Astrocyte (in vitro differentiated cells and primary cell): ENCODE measurements around the gene GPX4. TPM values are rescaled to one million over a fixed set of nuclear protein-coding genes. Genes with fewer than 3 reads are reported as not detected.
A peak's percentile ranks its signal among the peaks of the same experiment; 100 is the strongest.

Source experiments
- DNase-seq: peaks from one replicate; pipeline ENCODE4 v3.0.0-alpha.2; 2010; ENCODE audit warnings: low read depth
- FAIRE-seq: peaks from 2 replicates; lab custom pipeline; 2011; peaks lifted over from hg19 to GRCh38; lab: Jason Lieb, UNC
- H2AFZ ChIP-seq: 2 replicates; pipeline ENCODE4 v1.6.0; 2012; ENCODE audit warnings: low read depth, low read length, inconsistent platforms
- H3K27ac ChIP-seq: 2 replicates; pipeline ENCODE4 v1.5.1; 2011; ENCODE audit warnings: low read depth, low read length, inconsistent platforms
- H3K27me3 ChIP-seq: 2 replicates; pipeline ENCODE4 v1.6.0; 2011; ENCODE audit warnings: low read length, inconsistent platforms; ENCODE audit not compliant: insufficient read depth
- H3K36me3 ChIP-seq: 2 replicates; pipeline ENCODE4 v1.5.1; 2011; ENCODE audit warnings: low read length, inconsistent platforms; ENCODE audit not compliant: insufficient read depth
- H3K4me1 ChIP-seq: 2 replicates; pipeline ENCODE4 v1.5.1; 2011; ENCODE audit warnings: low read length, inconsistent platforms; ENCODE audit not compliant: insufficient read depth
- H3K4me2 ChIP-seq: 2 replicates; pipeline ENCODE4 v1.6.0; 2012; ENCODE audit warnings: low read length, inconsistent platforms
- H3K4me3 ChIP-seq: 2 replicates; pipeline ENCODE4 v1.5.1; 2011; ENCODE audit warnings: low read depth, mild to moderate bottlenecking, low read length, inconsistent platforms; ENCODE audit not compliant: insufficient read depth
- H3K79me2 ChIP-seq: 2 replicates; pipeline ENCODE4 v1.6.0; 2012; ENCODE audit warnings: mild to moderate bottlenecking, low read length, inconsistent platforms; ENCODE audit not compliant: insufficient read depth
- H3K9ac ChIP-seq: 2 replicates; pipeline ENCODE4 v1.6.0; 2012; ENCODE audit warnings: mild to moderate bottlenecking, low read length, inconsistent platforms
- H3K9me3 ChIP-seq: 2 replicates; pipeline ENCODE4 v1.5.1; 2012; ENCODE audit warnings: low read depth, mild to moderate bottlenecking, low read length, inconsistent platforms; ENCODE audit not compliant: insufficient read depth
- H4K20me1 ChIP-seq: 2 replicates; pipeline ENCODE4 v1.6.0; 2012; ENCODE audit warnings: low read length, inconsistent platforms; ENCODE audit not compliant: insufficient read depth
- H3K27ac Mint-ChIP-seq: one replicate; pipeline ENCODE4 v1.8.0; 2021; ENCODE audit warnings: mild to moderate bottlenecking, mixed read lengths; ENCODE audit not compliant: unreplicated experiment
- H3K27me3 Mint-ChIP-seq: one replicate; pipeline ENCODE4 v1.8.0; 2021; ENCODE audit warnings: low read depth, mixed read lengths; ENCODE audit not compliant: unreplicated experiment
- H3K36me3 Mint-ChIP-seq: one replicate; pipeline ENCODE4 v1.8.0; 2021; ENCODE audit warnings: low read depth, mixed read lengths; ENCODE audit not compliant: unreplicated experiment
- H3K4me1 Mint-ChIP-seq: one replicate; pipeline ENCODE4 v1.8.0; 2021; ENCODE audit warnings: low read depth, mixed read lengths; ENCODE audit not compliant: unreplicated experiment
- H3K4me3 Mint-ChIP-seq: one replicate; pipeline ENCODE4 v1.8.0; 2021; ENCODE audit warnings: mild to moderate bottlenecking, moderate library complexity, mixed read lengths; ENCODE audit not compliant: unreplicated experiment
- H3K9me3 Mint-ChIP-seq: one replicate; pipeline ENCODE4 v1.8.0; 2021; ENCODE audit warnings: mild to moderate bottlenecking, mixed read lengths; ENCODE audit not compliant: unreplicated experiment
- CTCF ChIP-seq: IDR thresholded peaks from 2 replicates; pipeline ENCODE4 v1.5.1; 2011; ENCODE audit warnings: low read depth, mild to moderate bottlenecking, inconsistent platforms, low read length, moderate library complexity; ENCODE audit not compliant: insufficient read depth
- EZH2 ChIP-seq: IDR thresholded peaks from 2 replicates; pipeline ENCODE4 v1.6.1; 2012; ENCODE audit warnings: mild to moderate bottlenecking, low read length, inconsistent platforms; ENCODE audit not compliant: insufficient read depth
- total RNA-seq: library from RNA; stranded (reverse); gene quantifications from 2 replicates; pipeline ENCODE4 v1.2.1, GENCODE V29; 2021

The GPX4 gene
- total RNA-seq, 1 donor from 2014 or later, result 325 TPM

- Histone ChIP-seq H3K9ac (peak overlapping the region; percentile 94), H3K4me1 (peaks cover 26% of the 10 kb centered on the region), H3K36me3 (no peaks in the 10 kb centered on the region), H4K20me1 (peaks cover 48% of the 10 kb centered on the region), H2AFZ (peak overlapping the region; percentile 26), H3K9me3 (no peaks in the 10 kb centered on the region), H3K4me2 (peak overlapping the region; percentile 98), H3K4me3 (peak overlapping the region; percentile 77), H3K27ac (peak overlapping the region; percentile 80), H3K79me2 (peaks cover 74% of the 10 kb centered on the region), H3K27me3 (no peaks in the 10 kb centered on the region)
- Mint-ChIP-seq H3K27ac (no peak overlapping the region), H3K4me3 (peak overlapping the region; percentile 73), H3K27me3 (no peaks in the 10 kb centered on the region), H3K4me1 (peaks cover 6% of the 10 kb centered on the region), H3K36me3 (peaks cover 2% of the 10 kb centered on the region), H3K9me3 (no peaks in the 10 kb centered on the region)
- no peak for DNase-seq
- TF ChIP-seq EZH2, result no peak
- no peak for TF ChIP-seq CTCF
- FAIRE-seq, result no peak
Observed at GRCh38 chr19:1130771-1131717, 27.2 kb downstream of the GPX4 start.

- H3K36me3 ChIP-seq, result no peaks in the 10 kb centered on the region
- Mint-ChIP-seq H3K4me1 (peaks cover 8% of the 10 kb centered on the region), H3K27me3 (no peaks in the 10 kb centered on the region), H3K4me3 (peak overlapping the region; percentile 77), H3K9me3 (no peaks in the 10 kb centered on the region), H3K36me3 (peaks cover 4% of the 10 kb centered on the region), H3K27ac (no peak overlapping the region)
- peaks cover 55% of the 10 kb centered on the region for H4K20me1 ChIP-seq
- peak overlapping the region; percentile 80 for H3K27ac ChIP-seq
- DNase-seq (peak; percentile 87), FAIRE-seq (no peak)
- peaks cover 68% of the 10 kb centered on the region for H3K79me2 ChIP-seq
- peaks cover 19% of the 10 kb centered on the region for H3K4me1 ChIP-seq
- H3K9me3 ChIP-seq, result no peaks in the 10 kb centered on the region
- H3K4me2 ChIP-seq, result peak overlapping the region; percentile 98
- H2AFZ ChIP-seq, result peak overlapping the region; percentile 65
- H3K27me3 ChIP-seq, result no peaks in the 10 kb centered on the region
- H3K4me3 ChIP-seq, result peak overlapping the region; percentile 77
- H3K9ac ChIP-seq, result peak overlapping the region; percentile 94
- TF ChIP-seq CTCF (no peak), EZH2 (no peak)
Observed at GRCh38 chr19:1131718-1132551, 28.1 kb downstream of the GPX4 start.
